Measurements from ENCODE around the gene ZEB2. TPM values are rescaled to one million over a fixed set of nuclear protein-coding genes. Genes with fewer than 3 reads are reported as not detected.

ZEB2 gene
- polyA plus RNA-seq (2014; cell fraction: cytosol; rRNA removed): 5.3 and 7.2 TPM in 2 replicates
- polyA plus RNA-seq (2014; cell fraction: nucleus; rRNA removed): 3.6 and 4.5 TPM in 2 replicates

GRCh38 chr2:144519934-144520731 lies at the start of gene ZEB2:
Gene ZEB2 (minus strand): TSS chr2:144520119. CDS start chr2:144517350, 2,769 bp downstream.
- DNase-seq (ENCODE audit: low spot score): peak; percentile 79

GRCh38 chr2:144567745-144568144 lies 47.8 kb upstream of the ZEB2 start:
- DNase-seq (ENCODE audit: low spot score): no peak

DNA sequence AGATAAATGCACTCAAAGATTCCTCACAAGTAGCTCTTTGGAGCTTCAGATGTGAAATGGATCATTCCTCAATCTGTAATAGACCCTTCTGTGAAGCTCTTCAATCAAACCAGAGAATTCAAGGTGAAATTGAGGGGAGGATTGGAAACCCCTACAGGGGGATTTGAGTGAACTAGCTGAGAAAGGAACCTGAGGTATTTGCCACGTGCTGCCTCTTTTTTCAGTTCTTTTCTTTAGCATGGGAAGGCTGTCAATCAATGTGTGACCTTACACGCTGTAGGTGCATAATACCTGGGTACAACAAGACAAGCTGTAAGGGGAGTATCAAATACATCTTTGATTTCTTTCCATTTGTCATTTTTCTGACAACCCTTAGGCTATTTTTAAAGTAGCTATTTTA lies 46.5 kb upstream of the ZEB2 start:
- no peak for DNase-seq (ENCODE audit: low spot score)

- DNase-seq (ENCODE audit: low spot score): no peak
These were observed 40.3 kb upstream of the ZEB2 start for GRCh38 chr2:144560251-144560650.

DNA sequence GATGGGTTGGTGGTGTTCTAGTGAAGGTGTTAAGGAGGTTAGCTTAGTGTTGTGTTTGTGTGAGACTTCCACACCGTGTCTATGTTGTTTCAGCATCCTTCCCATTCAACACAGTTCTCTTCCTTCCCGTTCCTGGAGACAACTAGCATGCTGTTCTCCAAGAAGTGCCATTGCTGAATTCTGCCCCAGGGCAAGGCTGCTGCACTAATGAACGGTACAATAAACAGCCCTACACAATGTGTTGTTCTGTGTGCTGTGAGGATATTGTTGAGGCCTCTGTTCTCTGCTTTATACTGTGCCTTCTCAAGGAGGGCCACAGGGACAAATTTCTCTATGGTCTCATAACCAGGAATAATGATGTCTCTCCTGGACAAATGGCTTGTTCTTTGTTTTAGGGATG lies 39.8 kb upstream of the ZEB2 start:
- DNase-seq (ENCODE audit: low spot score): no peak

GRCh38 chr2:144559242-144559641 lies 39.3 kb upstream of the ZEB2 start:
- DNase-seq (ENCODE audit: low spot score): no peak

DNA sequence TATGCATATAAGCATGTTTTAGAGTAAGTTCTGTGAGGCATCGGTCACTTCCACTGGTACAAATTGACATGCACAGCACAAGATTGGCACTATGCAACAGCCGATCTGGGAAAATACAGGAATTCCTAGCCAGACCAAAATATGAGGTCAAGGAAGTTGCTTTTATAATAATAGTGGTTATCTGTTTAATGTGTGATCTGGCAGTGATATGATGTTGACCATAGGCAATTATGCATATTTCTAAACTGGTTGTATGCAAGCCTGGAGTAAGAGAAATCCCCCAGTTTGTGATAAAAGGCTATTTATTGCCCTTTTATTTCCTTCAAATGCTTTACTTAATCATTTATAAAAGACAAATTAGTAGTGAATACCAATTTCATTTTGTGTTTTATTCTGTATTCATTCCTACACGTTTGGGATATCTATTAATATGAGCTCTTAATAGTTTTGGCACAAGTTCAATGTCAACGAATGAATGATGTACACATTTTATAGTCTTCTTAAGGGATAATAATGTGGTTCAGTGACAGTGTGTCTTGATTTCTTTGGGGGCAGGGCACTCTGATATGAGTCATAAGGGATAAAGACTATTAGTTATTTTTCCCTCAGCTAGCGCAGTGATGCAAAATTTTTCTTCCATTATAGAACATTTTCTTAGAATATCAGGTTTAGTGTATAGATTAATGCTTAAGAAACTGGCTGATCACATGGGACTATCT lies 34.7 kb upstream of the ZEB2 start:
- DNase-seq (ENCODE audit: low spot score): no peak

DNA sequence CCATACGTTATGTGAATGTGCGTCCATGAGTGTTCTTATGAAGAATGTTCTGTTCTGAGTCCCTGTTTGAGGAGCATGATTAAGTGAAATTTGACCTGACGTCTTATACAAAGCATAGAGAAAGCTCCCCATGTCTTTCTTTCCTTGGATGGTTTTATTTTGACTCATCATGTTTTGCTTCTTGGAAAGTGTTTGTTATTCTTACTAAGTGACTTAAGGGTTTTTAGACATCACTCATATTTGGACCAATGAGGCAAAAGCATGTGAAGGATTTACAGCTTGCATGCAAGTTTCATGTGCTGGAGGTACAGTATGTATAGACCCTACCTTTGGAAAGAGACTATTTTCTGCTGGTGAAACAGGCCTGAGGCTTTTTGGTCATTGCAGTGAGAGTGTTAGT lies 33.5 kb upstream of the ZEB2 start:
- DNase-seq (ENCODE audit: low spot score): no peak

GRCh38 chr2:144552821-144553220 lies 32.9 kb upstream of the ZEB2 start:
- DNase-seq (ENCODE audit: low spot score): no peak

DNA sequence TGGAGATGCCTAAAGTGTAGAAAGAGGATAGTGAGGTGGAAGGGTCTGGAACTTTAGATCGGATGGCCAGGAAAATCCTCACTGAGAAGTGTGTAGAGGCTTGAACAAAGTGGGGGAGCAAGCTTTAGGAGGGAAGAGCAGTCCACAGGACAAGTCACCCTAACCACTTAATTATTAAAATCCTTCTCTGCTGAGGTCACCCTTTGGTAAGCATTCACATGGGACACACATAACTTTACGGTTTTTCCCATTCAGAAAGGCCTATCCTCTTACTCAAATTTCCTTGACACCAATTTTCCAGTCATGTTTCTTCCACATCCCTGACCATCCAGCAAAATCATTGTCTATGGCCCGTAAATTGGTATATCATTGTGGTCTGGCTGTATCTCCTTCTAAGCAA lies 31.0 kb upstream of the ZEB2 start:
- DNase-seq (ENCODE audit: low spot score): no peak

DNA sequence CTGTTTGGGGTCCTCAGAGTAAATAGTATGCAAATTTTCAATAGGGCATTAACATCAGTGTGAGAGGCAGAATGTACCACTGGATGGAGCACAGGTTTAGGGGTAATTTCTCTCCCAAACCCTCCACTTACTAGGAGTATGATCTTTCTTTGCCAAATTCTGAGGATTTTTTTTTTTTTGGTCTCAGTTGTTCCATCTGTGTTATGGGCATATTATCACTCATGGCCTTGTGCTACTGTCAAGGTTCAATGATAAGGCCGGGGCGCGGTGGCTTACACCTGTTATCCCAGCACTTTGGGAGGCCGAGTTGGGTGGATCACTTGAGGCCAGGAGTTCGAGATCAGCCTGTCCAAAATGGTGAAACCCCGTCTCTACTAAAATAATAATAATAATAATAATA lies 30.2 kb upstream of the ZEB2 start:
- DNase-seq (ENCODE audit: low spot score): no peak

- no peak for DNase-seq (ENCODE audit: low spot score)
These were observed 28.7 kb upstream of the ZEB2 start for GRCh38 chr2:144548532-144549191.

- DNase-seq (ENCODE audit: low spot score): no peak
These were observed 28.2 kb upstream of the ZEB2 start for GRCh38 chr2:144548088-144548487.

- no peak for DNase-seq (ENCODE audit: low spot score)
These were observed 27.6 kb upstream of the ZEB2 start for GRCh38 chr2:144547494-144547893.

DNA sequence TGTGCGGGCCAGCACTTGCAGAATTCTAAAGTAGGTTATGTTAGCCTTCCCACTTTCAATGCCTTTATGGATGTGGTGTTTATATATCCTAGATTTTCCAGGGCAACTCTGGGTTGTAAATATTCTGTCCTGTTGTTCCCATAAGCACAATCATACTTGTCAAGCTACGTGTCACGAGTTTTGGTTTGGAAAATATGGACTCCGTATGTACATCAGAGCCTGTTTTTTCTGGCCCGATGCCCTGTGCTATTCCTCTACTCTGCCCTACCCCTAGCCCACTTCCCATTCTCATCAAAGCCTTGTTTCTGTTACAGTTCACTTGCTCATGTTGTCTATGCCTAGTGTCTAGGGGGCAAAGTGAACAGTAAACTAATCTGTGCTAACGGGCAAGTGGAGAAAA lies 27.0 kb upstream of the ZEB2 start:
- no peak for DNase-seq (ENCODE audit: low spot score)

DNA sequence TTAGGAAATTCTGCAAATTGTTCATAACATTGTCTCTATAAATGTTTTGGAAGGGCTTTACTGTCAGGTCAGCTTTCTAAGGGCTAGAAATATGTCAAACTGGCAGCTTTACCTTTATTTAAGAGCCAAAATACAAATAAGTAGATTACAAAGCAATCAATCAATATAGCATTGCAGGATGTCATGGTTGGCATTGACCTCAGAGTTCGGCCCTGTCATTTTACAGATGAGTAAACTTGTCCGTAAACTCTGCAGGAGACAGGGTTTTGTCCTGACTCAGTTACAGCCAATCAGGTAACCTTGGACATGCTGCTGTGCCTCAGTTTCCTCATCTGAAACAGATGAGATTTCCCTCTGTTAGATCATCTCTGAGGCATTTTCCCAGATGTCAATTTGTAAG lies 25.9 kb upstream of the ZEB2 start:
- no peak for DNase-seq (ENCODE audit: low spot score)

DNA sequence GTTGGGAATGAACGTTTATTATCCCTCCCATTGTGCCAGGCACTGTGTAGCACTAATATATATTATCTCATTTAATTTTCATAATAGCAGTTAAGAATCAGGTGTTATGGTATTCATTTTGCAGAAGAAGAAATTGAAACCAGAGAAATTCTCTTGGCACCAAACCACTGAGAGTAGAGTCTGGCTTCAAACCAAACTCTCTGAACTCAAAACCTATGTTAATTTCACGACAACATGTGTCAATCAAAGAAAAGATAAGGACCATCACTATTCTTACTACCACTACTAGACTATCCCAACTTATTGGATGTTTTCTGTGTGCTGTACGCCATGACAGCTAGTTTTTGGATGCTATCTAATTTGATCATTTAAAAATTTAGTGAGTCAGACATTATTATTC lies 24.1 kb upstream of the ZEB2 start:
- no peak for DNase-seq (ENCODE audit: low spot score)

- no peak for DNase-seq (ENCODE audit: low spot score)
These were observed 21.5 kb upstream of the ZEB2 start for GRCh38 chr2:144541396-144541795.

DNA sequence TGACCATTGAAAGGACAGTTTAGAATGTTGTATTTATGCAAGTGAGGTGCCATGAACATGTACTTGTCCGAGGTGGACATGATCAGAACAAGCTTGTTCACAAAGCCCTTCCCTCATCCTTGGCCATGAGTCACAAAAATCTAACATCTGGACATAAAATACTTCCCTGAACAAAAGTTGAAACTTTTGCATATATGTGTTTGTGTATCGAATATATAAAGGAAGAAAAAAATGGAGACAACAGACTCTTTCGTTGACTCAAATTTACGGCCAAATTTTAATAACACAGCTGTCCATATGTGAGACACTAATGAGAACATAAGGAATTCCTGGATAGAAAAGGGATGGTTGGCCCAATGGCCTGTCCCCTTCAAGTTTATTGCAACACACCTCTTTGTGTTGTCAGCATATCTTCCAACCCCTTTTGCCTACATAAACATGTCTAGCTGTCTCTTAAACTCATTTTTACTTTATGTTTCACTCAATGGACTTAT lies 19.4 kb upstream of the ZEB2 start:
- DNase-seq (ENCODE audit: low spot score): no peak

GRCh38 chr2:144535300-144535699 lies 15.4 kb upstream of the ZEB2 start:
- DNase-seq (ENCODE audit: low spot score): no peak

DNA sequence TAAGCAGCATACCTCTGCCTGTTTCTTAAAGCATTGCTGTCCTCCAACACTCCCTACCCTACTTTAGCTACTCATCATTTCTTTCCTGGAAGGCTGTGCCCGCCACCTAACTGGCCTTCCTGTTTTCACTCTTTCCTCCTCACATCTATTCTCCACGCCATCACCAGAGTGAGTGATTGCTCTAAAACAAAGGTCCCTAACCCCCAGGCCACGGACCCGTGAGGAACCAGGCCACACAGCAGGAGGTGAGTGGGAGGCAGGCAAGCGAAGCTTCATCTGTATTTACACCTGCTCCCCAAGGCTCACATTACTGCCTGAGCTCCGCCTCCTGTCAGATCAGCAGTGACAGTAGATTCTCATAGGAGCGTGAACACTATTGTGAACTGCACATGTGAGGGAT lies 13.3 kb upstream of the ZEB2 start:
- DNase-seq (ENCODE audit: low spot score): no peak

- DNase-seq (ENCODE audit: low spot score): no peak
These were observed 10.7 kb upstream of the ZEB2 start for GRCh38 chr2:144530596-144530995.
